DND-41 (cell line): Measurements from ENCODE around the gene MYO1E.

ENCODE experiments used
- CTCF ChIP-seq: IDR thresholded peaks from 2 replicates; pipeline ENCODE4 v1.5.1; 2012; ENCODE audit warnings: borderline replicate concordance, low read length, moderate library complexity, mild to moderate bottlenecking; ENCODE audit not compliant: poor library complexity, severe bottlenecking; ENCODE audit errors: extremely low read depth
- EZH2 ChIP-seq: IDR thresholded peaks from 3 replicates; pipeline ENCODE4 v1.6.1; 2012; ENCODE audit warnings: borderline replicate concordance, low read depth, mild to moderate bottlenecking, moderate library complexity, low read length, inconsistent platforms; ENCODE audit not compliant: severe bottlenecking

- TF ChIP-seq CTCF = no peak
- TF ChIP-seq EZH2 = no peak
These were observed 544 bp upstream of the MYO1E start for GRCh38 chr15:59373215-59373614.
